ENCODE results near the gene TMEM134. TPM values are rescaled to one million over a fixed set of nuclear protein-coding genes. Genes with fewer than 3 reads are reported as not detected.

Gene TMEM134
- total and polyA plus RNA-seq, 10 of the 15 experiments (the other 5 are each of a cell fraction or from before 2014, with no cell fraction given), result 1.6 to 93.8 (median 27.8) TPM

- TF ChIP-seq ZBTB4 (CRISPR knock-in tag; IDR thresholded peaks at IDR 0.05), result no peak
- peak; percentile 70; the same call in 1 of the 2 replicates for TF ChIP-seq STAT1 (conservative IDR thresholded peaks at IDR 0.05)
- no peak for TF ChIP-seq RBBP5 (conservative IDR thresholded peaks at IDR 0.05)
- TF ChIP-seq KLF5 (IDR thresholded peaks at IDR 0.05; ENCODE audit: partially characterized antibody), result peak; percentile 79
- no peak for TF ChIP-seq NR2C2 (IDR thresholded peaks at IDR 0.05; ENCODE audit: borderline replicate concordance, control insufficient read depth, insufficient read length, low read depth)
- TF ChIP-seq IRF5 (IDR thresholded peaks at IDR 0.05; ENCODE audit: borderline replicate concordance), result no peak
- TF ChIP-seq, protein P1, sequence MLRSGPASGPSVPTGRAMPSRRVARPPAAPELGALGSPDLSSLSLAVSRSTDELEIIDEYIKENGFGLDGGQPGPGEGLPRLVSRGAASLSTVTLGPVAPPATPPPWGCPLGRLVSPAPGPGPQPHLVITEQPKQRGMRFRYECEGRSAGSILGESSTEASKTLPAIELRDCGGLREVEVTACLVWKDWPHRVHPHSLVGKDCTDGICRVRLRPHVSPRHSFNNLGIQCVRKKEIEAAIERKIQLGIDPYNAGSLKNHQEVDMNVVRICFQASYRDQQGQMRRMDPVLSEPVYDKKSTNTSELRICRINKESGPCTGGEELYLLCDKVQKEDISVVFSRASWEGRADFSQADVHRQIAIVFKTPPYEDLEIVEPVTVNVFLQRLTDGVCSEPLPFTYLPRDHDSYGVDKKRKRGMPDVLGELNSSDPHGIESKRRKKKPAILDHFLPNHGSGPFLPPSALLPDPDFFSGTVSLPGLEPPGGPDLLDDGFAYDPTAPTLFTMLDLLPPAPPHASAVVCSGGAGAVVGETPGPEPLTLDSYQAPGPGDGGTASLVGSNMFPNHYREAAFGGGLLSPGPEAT (IDR thresholded peaks at IDR 0.05; ENCODE audit: low read depth), result peak; percentile 89
- TF ChIP-seq POLR2AphosphoS5 (IDR thresholded peaks at IDR 0.05; ENCODE audit: low read length), result peak; percentile 70
- peak in 1 of 2 experiments; percentile 70; a peak in 3 of 4 replicates for TF ChIP-seq BHLHE40 (IDR thresholded peaks at IDR 0.05; ENCODE audit: borderline replicate concordance in 1 of 2, low read depth in 2 of 2, low read length in 1 of 2)
- TF ChIP-seq LARP7 (IDR thresholded peaks at IDR 0.05), result peak; percentile 51; the same call in 1 of the 2 replicates
- peak; percentile 95 for TF ChIP-seq NRF1 (conservative IDR thresholded peaks at IDR 0.05; ENCODE audit: low read depth, low read length)
- peak; percentile 79; the same call in 1 of the 2 replicates for TF ChIP-seq ZNF207 (IDR thresholded peaks at IDR 0.05; ENCODE audit: borderline replicate concordance)
- TF ChIP-seq PAX5 (IDR thresholded peaks at IDR 0.05; ENCODE audit: borderline replicate concordance, low read depth, low read length), result no peak
- no peak for TF ChIP-seq EP300 (IDR thresholded peaks at IDR 0.05; ENCODE audit: borderline replicate concordance in 1 of 2, control insufficient read depth in 1 of 2, low read depth in 2 of 2, low read length in 2 of 2)
- 0 out of 2 replicates have a peak, but pooled peaks have one; percentile 33 for TF ChIP-seq CBFB (IDR thresholded peaks at IDR 0.05; ENCODE audit: low read depth)
- TF ChIP-seq JUNB (IDR thresholded peaks at IDR 0.05), result no peak
- peak; percentile 44; the same call in 1 of the 2 replicates for TF ChIP-seq TBL1XR1 (IDR thresholded peaks at IDR 0.05; ENCODE audit: low read depth, low read length)
- peak; percentile 88; the same call in 1 of the 2 replicates for TF ChIP-seq TAF1 (IDR thresholded peaks at IDR 0.05; ENCODE audit: borderline replicate concordance, low read depth, low read length)
- peak; percentile 42 for TF ChIP-seq MEF2B (IDR thresholded peaks at IDR 0.05; ENCODE audit: partially characterized antibody, poor library complexity, severe bottlenecking)
- TF ChIP-seq KDM1A (IDR thresholded peaks at IDR 0.05; ENCODE audit: borderline replicate concordance), result no peak
Observed at GRCh38 chr11:67482827-67483798, 14.1 kb upstream of the TMEM134 start, which contains the start of gene AIP (continued).

All from GM12878 (cell line).